Measurements from ENCODE around the gene MORN1.

Gene MORN1

DNA sequence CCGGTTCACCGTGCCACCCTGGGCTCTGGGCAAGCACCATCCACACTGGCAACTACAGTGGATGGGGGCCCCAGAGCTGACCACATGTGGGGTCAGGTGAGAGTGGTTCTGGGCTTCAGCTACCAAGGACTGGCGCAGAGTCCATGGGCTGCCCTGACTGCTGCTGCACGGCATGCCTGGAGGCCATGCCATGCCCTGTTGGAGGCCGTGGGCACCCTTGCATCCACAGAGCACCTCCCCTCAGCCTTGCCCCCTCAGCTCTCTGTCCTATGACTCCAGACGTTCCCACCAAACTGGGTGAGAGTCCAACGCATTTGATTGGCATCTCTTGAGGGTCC, 15.5 kb downstream of the MORN1 start:
- FAIRE-seq (no peak), DNase-seq (ENCODE audit: insufficient read length, low spot score) (no peak)

DNA sequence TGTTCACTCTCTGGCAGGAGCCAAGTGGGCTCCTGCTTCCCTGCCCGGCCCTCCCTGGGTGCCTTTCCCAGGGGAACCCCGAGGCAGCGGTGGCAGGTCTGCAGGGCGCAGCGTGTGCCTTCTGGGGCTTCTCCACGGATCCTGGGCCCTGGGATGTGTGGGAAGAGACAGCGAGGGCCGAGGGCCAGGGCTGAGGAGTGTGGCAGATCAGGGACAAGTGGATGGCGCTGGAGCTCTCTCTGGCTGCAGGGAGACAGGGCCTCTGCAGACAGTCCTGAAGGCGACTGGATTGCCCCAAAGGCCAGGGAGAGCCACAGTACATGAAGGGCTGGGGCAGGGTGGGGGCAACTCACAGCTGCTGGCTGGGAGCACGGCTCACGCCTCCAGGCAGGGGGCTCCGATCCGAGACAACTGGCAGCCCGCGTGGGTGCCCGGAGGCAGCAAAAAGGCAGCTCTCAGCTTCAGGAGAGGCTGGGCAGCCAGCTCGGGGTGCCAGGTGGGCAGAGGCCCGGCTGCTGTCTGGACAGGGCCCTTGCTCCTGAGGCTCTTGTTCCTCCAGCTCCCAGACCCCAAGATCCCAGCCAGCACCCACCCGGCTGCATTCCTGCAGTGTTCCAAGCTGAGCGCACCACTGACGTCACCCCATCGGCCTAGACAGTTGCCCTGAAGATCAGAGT, 16.0 kb downstream of the MORN1 start:
- DNase-seq (ENCODE audit: insufficient read length, low spot score) = no peak

DNA sequence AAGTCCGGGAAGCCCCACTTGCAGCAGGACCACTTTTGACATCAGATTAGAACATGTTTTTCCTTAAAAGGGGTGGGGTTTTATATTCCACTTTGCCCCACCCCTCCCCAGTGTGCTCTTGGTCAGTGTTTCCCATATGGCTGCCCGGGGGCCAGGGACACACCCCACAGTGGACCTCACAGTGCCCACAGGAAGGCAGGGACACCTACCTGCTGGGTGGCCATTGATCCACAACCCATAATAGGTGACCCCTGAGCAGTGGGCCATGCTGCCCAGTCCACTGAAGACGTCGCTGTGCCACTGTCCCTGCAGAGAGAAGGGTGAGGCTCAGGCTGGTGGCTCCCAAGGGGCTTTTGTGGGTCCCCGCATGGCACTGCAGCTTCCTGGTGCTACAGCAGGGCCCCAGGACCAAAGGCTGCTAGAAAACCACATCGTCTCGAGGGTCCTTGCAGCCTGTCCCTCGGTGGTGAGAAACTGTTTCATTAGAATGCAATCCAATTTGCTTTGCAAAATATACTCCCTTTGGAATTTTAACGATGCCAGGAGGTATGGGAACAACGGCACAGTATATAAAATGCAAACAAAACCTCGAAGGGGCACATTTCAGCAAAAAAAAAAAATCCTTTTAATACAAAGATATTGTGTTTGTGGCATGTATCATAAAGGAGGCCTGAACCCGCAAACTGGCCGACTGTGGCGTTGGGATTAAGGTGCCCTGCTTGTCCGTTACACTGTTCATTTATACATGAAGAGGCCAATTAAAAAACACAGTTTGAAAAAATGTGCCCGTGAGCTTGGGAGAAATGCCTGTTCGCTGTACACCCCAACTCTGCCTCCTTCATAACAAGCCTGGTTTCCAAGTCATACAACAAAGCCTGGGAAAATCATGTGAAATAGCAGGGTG, 16.9 kb downstream of the MORN1 start:
- DNase-seq (ENCODE audit: insufficient read length, low spot score) (no peak), FAIRE-seq (no peak)

More for the DNA sequence above, 16.0 kb downstream of the MORN1 start:
- no peak for FAIRE-seq

DNA sequence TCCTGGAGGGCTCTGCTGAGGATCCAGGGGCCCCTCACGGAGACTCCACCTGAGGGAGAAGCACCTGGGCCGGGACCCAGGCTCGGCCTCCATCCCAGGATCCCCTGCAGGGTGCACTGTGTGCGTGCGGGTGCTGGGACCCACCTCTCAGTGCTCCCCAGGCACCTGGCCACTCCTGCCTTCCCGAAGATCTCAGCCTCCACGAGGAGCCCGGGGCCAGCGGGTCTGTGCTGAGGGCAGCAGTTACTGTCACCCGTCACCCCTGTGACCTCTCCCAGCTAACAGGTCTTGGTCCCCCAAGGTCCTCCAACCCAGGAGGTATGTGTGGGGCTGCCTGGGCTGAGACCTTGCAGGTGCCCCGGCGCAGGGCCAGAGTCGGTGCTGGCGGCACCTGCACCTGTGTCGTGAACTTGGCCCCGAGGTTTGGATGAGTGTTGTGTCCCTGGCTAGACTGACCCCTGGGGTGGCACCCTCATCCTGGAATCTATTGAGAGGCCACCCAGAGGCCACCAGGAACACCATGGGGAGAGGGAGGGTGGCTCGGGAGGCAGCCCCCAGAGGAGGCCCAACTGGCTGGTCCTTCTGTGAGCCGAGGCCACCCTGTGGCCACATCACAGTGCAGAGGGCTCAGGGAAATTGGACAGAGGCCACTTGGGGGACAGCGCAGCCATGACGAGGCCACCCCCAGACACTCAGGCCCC, 17.7 kb downstream of the MORN1 start:
- FAIRE-seq = no peak
- DNase-seq (ENCODE audit: insufficient read length, low spot score) = no peak

DNA sequence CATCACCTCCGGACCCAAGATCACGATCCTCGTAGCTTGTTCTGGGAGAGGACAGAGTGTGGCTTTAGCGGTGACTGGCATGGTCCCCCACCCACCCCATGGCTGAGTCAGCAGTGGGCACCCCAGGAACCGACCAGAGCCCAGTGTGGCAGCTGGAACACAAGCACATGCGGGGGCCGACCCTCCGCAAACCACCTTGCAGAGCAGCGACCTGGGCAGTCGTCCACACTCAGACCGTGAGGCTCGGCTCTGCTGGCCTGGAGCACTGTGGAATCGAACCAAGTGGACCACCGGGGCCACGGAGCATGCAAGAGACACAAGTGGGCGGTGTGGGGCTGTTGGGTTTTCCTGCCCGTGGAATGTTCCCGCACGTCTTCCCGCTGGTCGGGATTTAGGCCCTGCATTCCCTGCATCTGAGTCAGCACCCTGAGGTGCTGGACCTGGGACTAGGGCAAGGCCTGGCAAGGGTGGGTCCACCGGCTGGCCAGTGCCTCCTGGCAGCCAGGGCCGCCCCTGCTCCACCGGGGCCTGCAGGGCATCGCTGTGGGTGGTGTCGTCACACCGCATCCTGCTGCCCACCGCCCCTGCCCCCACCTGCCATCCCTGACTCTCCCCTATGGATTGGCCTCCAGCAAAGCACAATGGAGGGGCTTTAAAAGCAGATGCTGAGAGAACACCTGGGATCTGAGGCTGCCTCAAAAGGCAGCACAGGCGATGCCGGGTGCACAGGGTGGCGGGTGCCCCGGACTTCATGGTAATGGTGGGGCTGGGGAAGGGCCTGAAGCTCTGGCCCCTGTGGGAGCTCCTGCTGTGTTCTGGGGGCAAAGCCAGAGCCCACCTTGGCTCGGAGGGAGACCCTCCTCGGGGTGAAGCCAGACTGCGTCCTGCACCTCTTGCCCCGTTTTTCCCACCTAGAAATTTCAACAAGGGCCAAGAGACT, 18.5 kb downstream of the MORN1 start:
- FAIRE-seq (no peak), DNase-seq (ENCODE audit: insufficient read length, low spot score) (no peak)

DNA sequence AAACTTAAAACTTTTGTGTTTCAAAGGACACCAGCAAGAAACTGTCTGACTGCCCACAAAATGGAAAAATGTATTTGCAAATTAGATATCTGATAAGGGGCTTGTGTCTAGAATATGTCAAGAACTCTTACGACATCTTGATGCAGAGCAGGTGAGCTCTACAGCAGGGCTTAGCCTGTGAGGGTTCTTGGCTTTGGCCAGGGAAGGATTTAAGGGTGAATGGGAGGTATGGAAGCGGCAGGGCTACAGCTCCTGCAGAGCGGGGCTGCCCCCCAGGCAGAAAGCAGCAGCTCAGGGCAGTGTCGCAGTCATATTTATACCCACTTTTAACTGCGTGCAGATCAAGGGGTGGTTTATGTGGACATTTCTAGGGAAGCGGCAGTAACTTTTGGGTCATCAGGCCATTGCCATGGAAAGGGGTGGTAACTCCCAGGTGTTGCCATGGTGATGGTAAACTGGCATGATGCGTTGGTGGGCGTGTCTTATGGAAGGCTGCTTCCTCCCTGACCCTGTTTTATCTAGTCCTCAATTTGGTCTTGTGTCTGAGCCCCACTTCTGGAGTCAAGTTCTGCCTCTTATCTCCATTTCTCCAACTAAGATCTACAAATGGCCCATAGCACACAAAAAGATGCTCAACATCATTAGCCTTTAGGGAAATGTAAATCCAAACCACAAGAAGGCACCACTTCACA, 23.2 kb downstream of the MORN1 start:
- DNase-seq (ENCODE audit: insufficient read length, low spot score) (no peak), FAIRE-seq (no peak)

DNA sequence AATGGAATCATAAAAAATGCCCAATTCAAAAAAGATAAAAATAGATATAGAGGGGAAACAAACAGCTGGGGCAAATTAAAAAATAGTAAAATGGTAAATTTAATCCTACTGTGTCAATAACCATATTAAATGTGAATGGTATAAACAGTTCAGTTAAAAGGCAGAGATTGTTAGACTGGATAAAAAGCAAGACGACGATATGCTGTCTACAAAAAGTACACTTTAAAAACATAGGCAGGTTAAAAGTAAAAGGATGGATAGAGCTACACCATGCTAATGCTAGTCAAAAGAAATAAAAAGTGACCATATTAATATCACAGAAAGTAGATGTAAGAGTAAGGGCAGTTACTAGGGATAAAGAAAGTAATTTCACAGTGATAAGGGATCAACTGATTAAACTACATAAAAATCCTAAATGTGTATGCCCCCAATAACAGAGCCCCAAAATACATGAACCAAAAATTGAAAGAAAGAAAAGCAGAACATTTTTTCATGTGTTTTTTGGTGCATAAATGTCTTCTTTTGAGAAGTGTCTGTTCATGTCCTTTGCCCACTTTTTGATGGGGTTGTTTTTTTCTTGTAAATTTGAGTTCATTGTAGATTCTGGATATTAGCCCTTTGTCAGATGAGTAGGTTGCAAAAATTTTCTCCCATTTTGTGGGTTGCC, 27.4 kb downstream of the MORN1 start:
- FAIRE-seq (no peak), DNase-seq (ENCODE audit: insufficient read length, low spot score) (no peak)

DNA sequence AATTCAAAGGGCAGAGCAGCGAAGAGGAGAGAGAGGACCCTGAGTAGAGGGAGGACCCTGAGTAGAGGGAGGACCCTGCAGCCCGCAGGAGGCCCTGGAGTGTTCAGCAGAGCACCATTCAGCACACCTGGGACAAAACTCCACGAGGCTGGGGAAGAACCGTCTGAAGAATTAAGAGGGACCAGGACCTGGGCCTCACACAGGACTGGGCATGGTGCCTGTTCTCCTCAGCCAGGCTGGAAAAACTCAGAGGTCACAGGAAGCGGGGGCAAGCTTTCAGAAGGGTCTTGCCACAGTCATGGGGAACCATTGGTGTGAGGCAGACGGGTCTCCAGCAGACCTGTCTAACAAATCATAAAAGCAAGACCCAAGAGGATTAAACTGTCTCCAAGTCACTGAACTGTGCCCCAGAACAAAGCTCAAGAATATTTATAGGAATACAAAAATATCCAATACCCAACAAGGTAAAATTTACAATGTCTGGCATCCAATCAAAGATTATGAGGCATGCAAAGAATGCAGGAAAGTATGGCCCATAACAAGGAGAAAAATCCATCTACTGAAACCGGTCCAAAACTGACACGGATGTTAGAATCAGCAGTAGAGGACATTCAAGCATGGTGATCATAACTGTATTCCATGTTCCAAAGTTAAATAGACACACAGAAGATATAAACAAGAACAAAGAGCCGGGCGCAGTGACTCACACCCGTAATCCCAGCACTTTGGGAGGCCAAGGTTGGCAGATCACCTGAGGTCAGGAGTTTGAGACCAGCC, 30.6 kb downstream of the MORN1 start:
- DNase-seq (ENCODE audit: insufficient read length, low spot score) (no peak), FAIRE-seq (no peak)

DNA sequence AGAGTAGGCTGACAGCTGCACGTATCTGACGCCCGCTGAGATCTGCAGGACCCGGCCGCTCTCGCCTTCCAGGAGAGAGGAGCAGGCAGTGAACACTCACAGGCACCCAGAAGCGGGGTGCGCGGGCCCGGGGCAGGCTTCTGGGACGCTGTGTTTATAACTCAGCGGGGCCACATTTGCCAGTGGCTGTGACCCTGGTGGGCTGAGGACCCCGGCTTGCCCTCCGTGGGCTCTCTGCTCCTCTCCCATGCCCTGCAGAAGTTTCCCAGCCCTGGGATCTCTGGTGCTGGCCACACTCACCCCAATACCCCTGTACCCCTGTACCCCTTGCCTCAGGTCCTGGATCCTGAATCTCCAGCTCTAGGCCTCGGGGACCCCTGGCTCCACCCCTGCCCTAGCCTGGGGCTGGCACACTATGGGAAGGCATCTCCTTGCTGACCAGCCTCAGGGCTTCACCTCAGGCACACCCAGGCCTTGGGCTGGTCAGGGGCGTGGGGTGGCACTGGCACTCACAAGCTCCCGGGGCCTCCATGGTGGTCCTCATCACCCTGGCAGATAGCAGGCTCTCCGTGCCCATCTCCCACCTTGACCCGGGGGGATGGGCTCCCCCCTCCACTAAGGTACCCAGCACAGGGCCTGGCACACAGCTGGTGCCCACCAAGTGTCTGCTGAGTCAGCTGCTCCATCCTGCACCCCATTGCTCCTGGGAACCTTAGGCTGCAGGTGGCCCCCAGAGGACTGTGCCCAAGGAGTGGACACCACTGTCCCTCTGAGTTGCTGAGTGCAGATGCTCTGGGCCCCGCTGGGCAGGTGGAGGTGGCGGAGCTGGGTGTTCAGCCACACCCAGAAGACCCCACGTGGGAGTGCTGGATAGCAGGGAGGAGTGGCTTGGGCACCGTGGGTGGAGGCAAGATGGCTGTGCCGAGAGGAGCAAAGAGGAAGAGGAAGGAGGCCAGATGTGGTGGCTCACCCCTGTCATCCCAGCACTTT, 32.4 kb downstream of the MORN1 start:
- DNase-seq (ENCODE audit: insufficient read length, low spot score) (no peak), FAIRE-seq (no peak)

DNA sequence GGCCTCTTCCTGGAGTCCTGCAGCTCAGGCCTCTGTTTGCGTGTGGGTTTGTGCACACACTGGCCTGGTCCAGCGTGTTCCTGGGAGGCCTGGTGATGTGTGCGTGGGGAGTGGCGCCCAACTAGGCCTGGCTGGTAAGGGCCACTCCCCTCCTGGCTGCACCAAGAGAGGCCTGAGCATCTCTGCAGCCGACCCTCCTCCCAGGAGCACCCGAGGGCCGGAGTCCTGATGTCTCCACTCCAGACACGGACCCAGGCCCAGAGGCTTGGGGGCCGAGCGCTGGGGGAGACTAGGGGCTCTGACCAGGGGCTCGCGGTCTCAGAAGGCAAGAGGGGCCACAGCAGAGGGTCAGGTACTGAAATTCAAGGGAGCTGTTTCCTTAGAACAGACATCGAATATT, 33.3 kb downstream of the MORN1 start:
- DNase-seq (ENCODE audit: insufficient read length, low spot score) = no peak
- FAIRE-seq = no peak

DNA sequence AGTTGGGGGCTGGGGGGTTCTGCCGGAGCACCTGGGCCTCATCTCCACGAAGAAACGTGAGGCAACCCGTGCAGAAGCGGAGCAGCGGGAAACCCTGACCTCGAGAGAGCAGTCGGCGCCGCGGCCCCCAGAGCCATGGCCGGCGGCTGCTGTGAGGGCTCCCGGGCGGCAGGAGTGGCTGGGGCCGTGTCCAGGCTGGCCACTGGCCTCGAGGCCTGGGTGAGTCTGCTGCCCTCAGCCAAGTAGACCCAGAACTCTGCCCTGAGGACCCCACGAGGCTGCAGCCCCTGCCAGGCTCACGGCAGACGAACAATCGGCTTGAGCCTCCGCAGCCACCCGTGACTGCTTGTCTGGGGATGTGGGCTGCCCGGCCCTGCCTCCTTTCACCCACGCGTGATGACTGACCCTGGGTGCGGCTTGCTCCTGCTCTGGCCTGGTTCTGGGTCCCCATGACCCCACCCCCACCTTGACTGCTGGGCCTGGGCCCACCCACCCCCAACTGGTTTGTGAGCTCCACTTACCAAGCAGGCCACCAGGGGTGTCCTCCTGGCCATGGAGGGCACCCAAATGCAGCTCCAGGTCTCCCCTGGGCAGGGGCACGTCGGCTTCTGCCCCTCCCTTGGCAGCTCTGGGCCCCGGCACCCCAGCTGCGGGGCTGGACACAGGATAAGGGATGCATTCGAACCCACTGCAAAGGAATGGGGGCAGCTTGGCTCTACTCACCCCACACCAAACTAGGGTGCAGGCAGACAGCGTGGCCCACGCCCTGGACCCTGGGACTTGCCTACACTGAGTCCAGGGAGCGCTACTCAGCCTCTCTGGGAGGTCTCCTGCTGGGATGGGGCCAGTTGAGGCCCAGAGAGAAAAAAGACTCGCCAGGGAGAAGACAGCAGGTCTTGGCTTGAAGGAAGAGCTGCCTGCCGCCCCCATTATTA, 34.2 kb downstream of the MORN1 start:
- no peak for DNase-seq (ENCODE audit: insufficient read length, low spot score)
- no peak for FAIRE-seq

DNA sequence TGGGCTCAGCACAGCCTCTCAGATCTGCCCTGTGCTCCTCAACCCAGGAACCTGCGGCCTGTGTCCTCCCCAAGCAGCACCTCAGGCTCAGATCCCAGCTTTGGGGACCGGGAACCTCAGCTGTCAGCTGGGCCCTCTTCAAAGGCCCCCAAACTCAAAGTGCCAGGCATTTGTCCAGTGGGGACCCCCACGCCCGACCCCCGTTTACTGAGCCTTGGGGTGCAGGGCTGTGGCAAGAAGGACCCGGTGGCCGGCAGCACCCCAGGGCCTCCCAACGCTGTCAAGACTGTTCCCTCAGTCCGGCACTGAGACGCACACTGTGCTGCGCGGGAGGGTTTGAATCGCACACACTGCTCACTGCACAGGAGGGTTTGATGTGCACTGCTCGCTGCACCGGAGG, 35.0 kb downstream of the MORN1 start:
- FAIRE-seq (no peak), DNase-seq (ENCODE audit: insufficient read length, low spot score) (no peak)

DNA sequence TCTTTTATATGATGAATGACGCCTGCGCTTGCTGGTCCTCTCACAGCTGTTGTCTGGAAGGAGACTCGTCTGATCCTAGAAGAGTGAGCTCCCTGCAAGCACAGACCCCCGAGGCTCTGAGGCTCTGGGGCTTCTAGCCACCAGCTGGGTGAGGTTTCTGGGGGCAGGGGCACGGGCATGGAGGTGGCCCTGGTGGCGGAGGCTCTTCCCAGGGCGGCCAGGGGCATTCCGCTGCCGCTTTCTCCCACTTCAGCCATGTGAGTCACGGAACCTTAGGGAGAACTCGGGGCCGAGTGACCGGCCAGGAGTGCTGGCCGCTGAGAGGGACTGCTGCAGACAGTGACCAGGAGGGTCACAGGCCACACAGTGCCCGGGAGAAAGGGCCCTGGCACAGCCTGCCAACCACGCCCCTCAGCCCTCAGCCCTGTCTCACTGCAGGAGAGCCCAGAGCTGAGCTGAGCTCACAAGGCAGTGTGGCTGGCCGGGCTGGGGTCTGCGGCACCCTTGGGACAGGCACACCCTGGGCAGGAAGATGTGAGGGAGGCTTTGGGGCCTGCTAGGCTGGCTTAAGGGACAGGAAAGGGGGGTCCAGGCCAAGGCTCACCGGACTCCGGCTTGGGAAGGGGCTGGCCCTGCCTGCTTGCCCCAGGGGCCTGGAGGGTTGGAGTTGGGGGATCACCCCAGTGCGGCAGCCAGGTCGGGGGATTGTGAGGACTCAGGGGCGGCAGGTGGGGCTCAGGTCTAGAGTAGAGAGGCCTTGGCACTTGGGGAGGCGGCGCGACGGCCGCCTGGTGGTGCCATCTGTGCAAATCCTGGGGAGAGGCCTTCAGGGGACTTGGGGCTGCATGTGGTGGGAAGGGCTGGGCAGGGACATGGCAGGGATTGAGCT, 35.7 kb downstream of the MORN1 start:
- DNase-seq (ENCODE audit: insufficient read length, low spot score) (no peak), FAIRE-seq (no peak)

DNA sequence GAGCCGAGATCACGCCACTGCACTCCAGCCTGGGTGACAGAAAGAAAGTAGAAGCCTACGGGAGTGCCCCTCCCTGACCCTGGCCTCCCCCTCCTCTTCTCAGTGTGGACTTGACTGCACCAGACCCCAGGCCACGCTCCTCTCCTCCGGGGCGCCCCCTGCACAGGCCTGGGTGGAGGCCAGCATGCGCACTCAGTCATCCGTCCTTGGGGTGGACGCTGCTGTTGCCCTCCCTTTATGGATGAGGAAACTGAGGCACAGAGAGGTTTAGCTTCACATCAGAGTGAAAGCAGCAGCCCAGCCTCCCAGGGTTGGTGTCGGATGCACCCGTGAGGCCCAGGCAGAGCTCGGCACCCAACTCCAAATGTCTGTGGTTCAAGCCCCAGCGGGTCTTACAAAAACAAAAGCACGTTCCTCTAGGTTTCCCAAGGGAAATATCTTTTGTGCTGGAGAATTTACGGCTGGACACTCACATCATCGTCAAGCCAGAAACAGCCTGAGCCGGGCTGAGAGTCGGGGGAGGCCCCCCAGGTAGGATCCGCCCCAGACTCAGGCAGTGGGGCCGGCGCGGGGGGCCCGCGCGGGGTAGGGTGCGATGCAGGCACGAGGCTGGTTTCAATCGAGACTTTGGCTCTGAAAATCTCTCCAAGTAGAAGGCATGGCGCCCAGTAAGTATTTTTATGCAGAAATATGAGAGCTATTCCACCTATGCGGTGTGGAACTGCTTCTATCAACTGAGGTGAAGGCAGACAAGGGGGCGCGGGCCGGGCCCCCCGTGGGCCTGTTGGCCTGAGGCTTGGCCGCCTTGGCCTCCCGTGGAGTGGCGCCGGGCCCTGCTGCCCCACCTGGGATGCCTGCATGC, 36.6 kb downstream of the MORN1 start:
- DNase-seq (ENCODE audit: insufficient read length, low spot score) (no peak), FAIRE-seq (no peak)

All from GM19239 (cell line).